ENCODE results near the gene GRAMD1C. TPM values are rescaled to one million over a fixed set of nuclear protein-coding genes. Genes with fewer than 3 reads are reported as not detected.

The GRAMD1C gene
- total and polyA plus RNA-seq, 9 donors, result 0.35 to 10.7 (median 1.8) TPM

- no peaks in the 10 kb centered on the region for H3K9me3 ChIP-seq
- no peak for DNase-seq
- intact Hi-C loops (cut with DNase I), result no loop called here
These were observed 13.9 kb downstream of the GRAMD1C start for GRCh38 chr3:113852506-113852905.

GRCh38 chr3:113867506-113867905 is 28.9 kb downstream of the GRAMD1C start:
- Histone ChIP-seq H3K36me3 (no peaks in the 10 kb centered on the region), H3K27me3 (no peaks in the 10 kb centered on the region), H3K27ac (no peak overlapping the region), H3K9me3 (peaks cover 0 to 3% of the 10 kb centered on the region in 2 donors), H3K4me3 (no peak overlapping the region), H3K4me1 (ENCODE audit: insufficient read depth) (no peaks in the 10 kb centered on the region)
- TF ChIP-seq EP300 (IDR thresholded peaks at IDR 0.05) (no peak), CTCF (IDR thresholded peaks at IDR 0.05) (no peak), POLR2A (IDR thresholded peaks at IDR 0.05) (no peak)
- no peak for DNase-seq
- WGBS, 3 donors, result 71 to 90% (median 89%) methylated on average over 4 of the region's 4 CpGs
- intact Hi-C loops (cut with DNase I), result no loop called here

More at GRCh38 chr3:113852506-113852905, 13.9 kb downstream of the GRAMD1C start:
- no peak for TF ChIP-seq CTCF (IDR thresholded peaks at IDR 0.05)
- TF ChIP-seq EP300 (IDR thresholded peaks at IDR 0.05), result no peak
- TF ChIP-seq POLR2A (IDR thresholded peaks at IDR 0.05), result no peak
- no peaks in the 10 kb centered on the region for H3K36me3 ChIP-seq
- 44 to 55% (median 48%) methylated on average over 3 of the region's 3 CpGs for WGBS, 3 donors
- no peak overlapping the region for H3K27ac ChIP-seq
- H3K27me3 ChIP-seq, result no peaks in the 10 kb centered on the region
- H3K4me1 ChIP-seq (ENCODE audit: insufficient read depth), result no peaks in the 10 kb centered on the region
- H3K4me3 ChIP-seq, result no peak overlapping the region

- Histone ChIP-seq H3K9me3 (no peaks in the 10 kb centered on the region), H3K36me3 (no peaks in the 10 kb centered on the region), H3K4me3 (no peak overlapping the region), H3K27ac (no peak overlapping the region), H3K4me1 (ENCODE audit: insufficient read depth) (no peaks in the 10 kb centered on the region), H3K27me3 (no peaks in the 10 kb centered on the region)
- TF ChIP-seq POLR2A (IDR thresholded peaks at IDR 0.05) (no peak), CTCF (IDR thresholded peaks at IDR 0.05) (no peak), EP300 (IDR thresholded peaks at IDR 0.05) (no peak)
- WGBS, 3 donors, result 95 to 97% (median 97%) methylated on average over 6 of the region's 6 CpGs
- no peak for DNase-seq
- intact Hi-C loops (cut with DNase I), result no loop called here
These were observed 34.7 kb downstream of the GRAMD1C start for GRCh38 chr3:113873293-113873692.

GRCh38 chr3:113873814-113874526 is 35.4 kb downstream of the GRAMD1C start:
- Histone ChIP-seq H3K9me3 (no peaks in the 10 kb centered on the region), H3K4me3 (no peak overlapping the region), H3K36me3 (no peaks in the 10 kb centered on the region), H3K4me1 (ENCODE audit: insufficient read depth) (no peaks in the 10 kb centered on the region), H3K27ac (no peak overlapping the region), H3K27me3 (no peaks in the 10 kb centered on the region)
- TF ChIP-seq EP300 (IDR thresholded peaks at IDR 0.05), result no peak
- TF ChIP-seq POLR2A (IDR thresholded peaks at IDR 0.05), result no peak
- TF ChIP-seq CTCF (IDR thresholded peaks at IDR 0.05), result no peak
- WGBS, 3 donors, result 96 to 97% (median 96%) methylated on average over 4 of the region's 4 CpGs
- intact Hi-C loops (cut with DNase I), result no loop called here
- no peak for DNase-seq

Measured in ovary (tissue), 9 donors.